ENCODE measurements around the gene AKAP8. TPM values are rescaled to one million over a fixed set of nuclear protein-coding genes. Genes with fewer than 3 reads are reported as not detected.
A peak's percentile ranks its signal among the peaks of the same experiment; 100 is the strongest.

AKAP8 gene
- total RNA-seq, 2 experiments from 2014 or later, result 47.6 to 48.2 TPM

GRCh38 chr19:15393963-15394362 lies 14.4 kb upstream of the AKAP8 start:
- no peaks in the 10 kb centered on the region for H3K9me3 Mint-ChIP-seq

GRCh38 chr19:15390814-15391213 lies 11.2 kb upstream of the AKAP8 start:
- Mint-ChIP-seq H3K27ac (no peak overlapping the region), H3K36me3 (ENCODE audit: low read depth) (peaks cover 32% of the 10 kb centered on the region)

More at GRCh38 chr19:15393963-15394362, 14.4 kb upstream of the AKAP8 start:
- TF ChIP-seq CTCF (IDR thresholded peaks at IDR 0.05), result no peak
- intact Hi-C loops (cut with micrococcal nuclease), result no loop called here
- Mint-ChIP-seq H3K36me3 (ENCODE audit: low read depth) (peaks cover 55% of the 10 kb centered on the region), H3K27me3 (no peaks in the 10 kb centered on the region), H3K4me3 (no peak overlapping the region), H3K27ac (no peak overlapping the region), H3K4me1 (ENCODE audit: low read depth) (peaks cover 2% of the 10 kb centered on the region)
- DNase-seq (no peak), ATAC-seq (no peak)
- ChIA-PET CTCF (interaction anchor here (0.6 kb wide), 1 partner anchor 738 kb away, joined by 4 read pairs; no protein-coding TSS in a partner anchor), POLR2A (interaction anchor here (0.6 to 0.7 kb wide), 2 partner anchors 23 to 72 kb away, joined by 3 read pairs; no protein-coding TSS in a partner anchor)

GRCh38 chr19:15381864-15382263 lies 2.3 kb upstream of the AKAP8 start:
- Mint-ChIP-seq H3K36me3 (ENCODE audit: low read depth) (peaks cover 14% of the 10 kb centered on the region), H3K4me1 (ENCODE audit: low read depth) (peaks cover 25% of the 10 kb centered on the region), H3K9me3 (no peaks in the 10 kb centered on the region), H3K27ac (peak overlapping the region; percentile 40), H3K27me3 (no peaks in the 10 kb centered on the region), H3K4me3 (no peak overlapping the region)
- intact Hi-C loops (cut with micrococcal nuclease), result no loop called here
- ChIA-PET POLR2A (no interaction called here), CTCF (no interaction called here)
- ATAC-seq, result no peak
- DNase-seq, result no peak
- no peak for TF ChIP-seq CTCF (IDR thresholded peaks at IDR 0.05)

More at GRCh38 chr19:15390814-15391213, 11.2 kb upstream of the AKAP8 start:
- Mint-ChIP-seq H3K4me1 (ENCODE audit: low read depth) (peaks cover 4% of the 10 kb centered on the region), H3K4me3 (no peak overlapping the region), H3K27me3 (no peaks in the 10 kb centered on the region), H3K9me3 (no peaks in the 10 kb centered on the region)
- intact Hi-C loops (cut with micrococcal nuclease), result no loop called here
- TF ChIP-seq CTCF (IDR thresholded peaks at IDR 0.05), result no peak
- ChIA-PET POLR2A (no interaction called here), CTCF (no interaction called here)
- ATAC-seq (no peak), DNase-seq (no peak)

GRCh38 chr19:15381429-15381828 lies 1.8 kb upstream of the AKAP8 start:
- ATAC-seq, result no peak

More at GRCh38 chr19:15381429-15381828, 1.8 kb upstream of the AKAP8 start:
- no peaks in the 10 kb centered on the region for H3K27me3 Mint-ChIP-seq
- ChIA-PET POLR2A (no interaction called here), CTCF (no interaction called here)
- H3K4me1 Mint-ChIP-seq (ENCODE audit: low read depth), result peaks cover 29% of the 10 kb centered on the region
- H3K9me3 Mint-ChIP-seq, result no peaks in the 10 kb centered on the region
- H3K27ac Mint-ChIP-seq, result peak overlapping the region; percentile 40
- peak overlapping the region; percentile 86 for H3K4me3 Mint-ChIP-seq
- H3K36me3 Mint-ChIP-seq (ENCODE audit: low read depth), result peaks cover 17% of the 10 kb centered on the region
- intact Hi-C loops (cut with micrococcal nuclease), result no loop called here
- TF ChIP-seq CTCF (IDR thresholded peaks at IDR 0.05), result no peak
- no peak for DNase-seq
